ENCODE data around the gene IRF4. TPM values are rescaled to one million over a fixed set of nuclear protein-coding genes. Genes with fewer than 3 reads are reported as not detected.

The IRF4 gene
- total and polyA plus RNA-seq, 2 experiments from 2014 or later = 1.3 to 1.9 TPM

DNA sequence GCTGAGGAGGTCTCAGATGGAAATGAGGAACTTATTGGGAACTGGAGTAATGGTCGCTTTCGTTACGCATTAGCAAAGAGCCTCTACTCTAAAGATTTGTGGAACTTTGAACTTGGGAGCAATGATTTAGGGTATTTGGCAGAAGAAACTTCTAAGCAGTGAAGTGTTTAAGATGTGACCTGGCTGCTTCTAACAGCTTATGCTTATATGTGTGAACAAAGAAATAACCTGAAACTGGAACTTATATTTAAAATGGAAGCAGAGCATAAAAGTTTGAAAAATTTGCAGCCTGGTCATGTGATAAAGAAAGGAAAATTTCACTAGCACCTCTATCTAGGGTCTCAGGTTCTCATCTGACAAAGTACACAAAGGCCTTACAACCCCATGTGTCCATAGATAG lies 23.5 kb downstream of the IRF4 start (continued):
- TF ChIP-seq REST (IDR thresholded peaks at IDR 0.05; ENCODE audit: unreplicated experiment) = no peak
- TF ChIP-seq, protein P1, sequence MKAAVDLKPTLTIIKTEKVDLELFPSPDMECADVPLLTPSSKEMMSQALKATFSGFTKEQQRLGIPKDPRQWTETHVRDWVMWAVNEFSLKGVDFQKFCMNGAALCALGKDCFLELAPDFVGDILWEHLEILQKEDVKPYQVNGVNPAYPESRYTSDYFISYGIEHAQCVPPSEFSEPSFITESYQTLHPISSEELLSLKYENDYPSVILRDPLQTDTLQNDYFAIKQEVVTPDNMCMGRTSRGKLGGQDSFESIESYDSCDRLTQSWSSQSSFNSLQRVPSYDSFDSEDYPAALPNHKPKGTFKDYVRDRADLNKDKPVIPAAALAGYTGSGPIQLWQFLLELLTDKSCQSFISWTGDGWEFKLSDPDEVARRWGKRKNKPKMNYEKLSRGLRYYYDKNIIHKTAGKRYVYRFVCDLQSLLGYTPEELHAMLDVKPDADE (IDR thresholded peaks at IDR 0.05) = no peak

DNA sequence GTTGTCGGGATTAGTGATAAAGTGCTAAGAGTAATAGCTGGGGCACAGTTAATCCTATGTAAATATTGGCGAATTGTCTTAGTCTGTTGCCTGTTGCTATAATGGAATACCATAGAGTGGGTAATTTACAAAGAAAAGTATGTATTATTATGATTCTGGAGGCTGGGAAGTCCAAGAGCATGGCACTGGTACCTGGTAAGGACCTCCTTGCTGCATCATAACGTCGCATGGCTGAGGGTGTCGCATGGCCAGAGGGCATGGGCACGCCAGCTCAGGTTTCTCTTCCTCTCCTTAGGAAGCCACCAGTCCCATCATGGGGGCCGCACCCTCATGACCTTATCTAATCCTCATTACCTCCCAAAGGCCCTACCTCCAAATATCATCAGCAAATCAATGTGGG lies 29.7 kb downstream of the IRF4 start:
- H3K4me1 Mint-ChIP-seq = no peaks in the 10 kb centered on the region
- H2AFZ ChIP-seq = no peak overlapping the region

GRCh38 chr6:422433-423054 lies 31.0 kb downstream of the IRF4 start:
- no peak overlapping the region for H3K27ac Mint-ChIP-seq
- H3K36me3 ChIP-seq (ENCODE audit: insufficient read depth) = no peaks in the 10 kb centered on the region
- no peak overlapping the region for H2AFZ ChIP-seq
- H3K79me2 ChIP-seq (replicated peaks; ENCODE audit: insufficient read depth) = no peaks in the 10 kb centered on the region
- no peak overlapping the region for H3K27ac ChIP-seq (ENCODE audit: low read depth)
- H3K27me3 Mint-ChIP-seq (ENCODE audit: insufficient read depth, low read depth, poor library complexity) = peaks cover 2% of the 10 kb centered on the region
- H3K27me3 ChIP-seq (ENCODE audit: insufficient read depth) = no peaks in the 10 kb centered on the region
- H4K20me1 ChIP-seq (replicated peaks; ENCODE audit: insufficient read depth) = no peaks in the 10 kb centered on the region
- H3K4me2 ChIP-seq = no peak overlapping the region
- DNase-seq (ENCODE audit: low spot score) = no peak
- no peaks in the 10 kb centered on the region for H3K9me2 ChIP-seq (ENCODE audit: insufficient read depth)
- peaks cover 13% of the 10 kb centered on the region for H3K9me3 Mint-ChIP-seq
- no peak overlapping the region for H3K4me3 Mint-ChIP-seq
- no peak for ATAC-seq
- no peak overlapping the region for H3K4me3 ChIP-seq
- no peaks in the 10 kb centered on the region for H3F3A ChIP-seq (replicated peaks; ENCODE audit: low read depth)
- no peaks in the 10 kb centered on the region for H3K4me1 ChIP-seq (ENCODE audit: insufficient read depth)
- H3K4me1 Mint-ChIP-seq = no peaks in the 10 kb centered on the region
- H3K36me3 Mint-ChIP-seq (ENCODE audit: low read depth) = peaks cover 8% of the 10 kb centered on the region; the same call in 2 of the 3 replicates
- TF ChIP-seq, protein P1 (IDR thresholded peaks at IDR 0.05) = no peak
- TF ChIP-seq EZH2phosphoT487 (IDR thresholded peaks at IDR 0.05; ENCODE audit: unreplicated experiment) (no peak), EZH2 (IDR thresholded peaks at IDR 0.05; ENCODE audit: low read depth, unreplicated experiment) (no peak), ZNF114 (CRISPR knock-in tag; IDR thresholded peaks at IDR 0.05) (no peak)

More for the DNA sequence above, 29.7 kb downstream of the IRF4 start:
- ATAC-seq = no peak
- Mint-ChIP-seq H3K27ac (no peak overlapping the region), H3K9me3 (peaks cover 8% of the 10 kb centered on the region), H3K36me3 (ENCODE audit: low read depth) (peaks cover 6% of the 10 kb centered on the region; the same call in 2 of the 3 replicates), H3K4me3 (no peak overlapping the region), H3K27me3 (ENCODE audit: insufficient read depth, low read depth, poor library complexity) (peaks cover 2% of the 10 kb centered on the region)
- DNase-seq (ENCODE audit: low spot score) = no peak
- no peaks in the 10 kb centered on the region for H3K27me3 ChIP-seq (ENCODE audit: insufficient read depth)
- H3K4me2 ChIP-seq = no peak overlapping the region
- H3K4me1 ChIP-seq (ENCODE audit: insufficient read depth) = no peaks in the 10 kb centered on the region
- H4K20me1 ChIP-seq (replicated peaks; ENCODE audit: insufficient read depth) = no peaks in the 10 kb centered on the region
- H3K79me2 ChIP-seq (replicated peaks; ENCODE audit: insufficient read depth) = no peaks in the 10 kb centered on the region
- no peaks in the 10 kb centered on the region for H3F3A ChIP-seq (replicated peaks; ENCODE audit: low read depth)
- no peak overlapping the region for H3K27ac ChIP-seq (ENCODE audit: low read depth)
- TF ChIP-seq EZH2phosphoT487 (IDR thresholded peaks at IDR 0.05; ENCODE audit: unreplicated experiment) (no peak), NANOG (IDR thresholded peaks at IDR 0.05; ENCODE audit: borderline replicate concordance) (no peak), STAT1 (IDR thresholded peaks at IDR 0.05; ENCODE audit: unreplicated experiment) (no peak), JUNB (IDR thresholded peaks at IDR 0.05; ENCODE audit: unreplicated experiment) (no peak), POLR2AphosphoS5 (IDR thresholded peaks at IDR 0.05; ENCODE audit: low read depth) (no peak), CREB1 (CRISPR knock-in tag; IDR thresholded peaks at IDR 0.05; ENCODE audit: low read depth) (no peak)
- H3K36me3 ChIP-seq (ENCODE audit: insufficient read depth) = no peaks in the 10 kb centered on the region
- H3K4me3 ChIP-seq = no peak overlapping the region
- H3K9me2 ChIP-seq (ENCODE audit: insufficient read depth) = no peaks in the 10 kb centered on the region

Data from GM23338 (cell line).